Loucy (cell line): Measurements from ENCODE around the gene ZBTB20.

Experiments
- H2AFZ ChIP-seq: fragments of 200-600 bp; sonication (generic); 2 replicates; pipeline ENCODE4 v1.6.0; 2016; ENCODE audit warnings: antibody characterized with exemption, mild to moderate bottlenecking, low read length, moderate library complexity
- H3F3A ChIP-seq: fragments of 200-600 bp; 2 replicates; pipeline ENCODE4 v1.6.0; 2016; ENCODE audit warnings: antibody characterized with exemption, low read depth, mild to moderate bottlenecking
- H3K27me3 ChIP-seq: fragments of 200-600 bp; sonication (generic); 2 replicates; pipeline ENCODE4 v1.6.1; 2014; ENCODE audit warnings: low read length, mild to moderate bottlenecking; ENCODE audit not compliant: insufficient read depth, poor library complexity, severe bottlenecking
- H3K36me3 ChIP-seq: fragments of 200-600 bp; sonication (generic); 2 replicates; pipeline ENCODE4 v1.6.1; 2016; ENCODE audit warnings: low read length; ENCODE audit not compliant: insufficient read depth
- H3K4me1 ChIP-seq: fragments of 200-600 bp; sonication (generic); 2 replicates; pipeline ENCODE4 v1.5.1; 2014; ENCODE audit warnings: low read length, mild to moderate bottlenecking; ENCODE audit not compliant: insufficient read depth, poor library complexity, severe bottlenecking
- H3K4me2 ChIP-seq: fragments of 200-600 bp; sonication (generic); 2 replicates; pipeline ENCODE4 v1.6.0; 2014; ENCODE audit warnings: antibody characterized with exemption, low read length, low read depth, mild to moderate bottlenecking; ENCODE audit not compliant: poor library complexity, severe bottlenecking
- H3K4me3 ChIP-seq: fragments of 200-600 bp; sonication (generic); 2 replicates; pipeline ENCODE4 v1.5.1; 2014; ENCODE audit warnings: low read length, mild to moderate bottlenecking, mixed read lengths; ENCODE audit not compliant: poor library complexity, severe bottlenecking
- H3K79me2 ChIP-seq: fragments of 200-600 bp; sonication (generic); 2 replicates; pipeline ENCODE4 v1.6.1; 2014; ENCODE audit warnings: low read length; ENCODE audit not compliant: insufficient read depth
- H3K9ac ChIP-seq: fragments of 200-600 bp; sonication (generic); 2 replicates; pipeline ENCODE4 v1.6.0; 2014; ENCODE audit warnings: mild to moderate bottlenecking, low read depth, low read length, moderate library complexity; ENCODE audit not compliant: poor library complexity, severe bottlenecking
- H3K9me2 ChIP-seq: fragments of 200-600 bp; sonication (generic); replicated peaks from 2 replicates; pipeline ENCODE4 v1.6.1; 2016; ENCODE audit warnings: low read depth, low read length, mixed read lengths
- H3K9me3 ChIP-seq: fragments of 200-600 bp; sonication (generic); 2 replicates; pipeline ENCODE4 v1.6.1; 2014; ENCODE audit warnings: mild to moderate bottlenecking, antibody characterized with exemption, low read length, low read depth; ENCODE audit not compliant: insufficient read depth
- H4K20me1 ChIP-seq: fragments of 200-600 bp; sonication (generic); 2 replicates; pipeline ENCODE4 v1.6.0; 2014; ENCODE audit warnings: antibody characterized with exemption, low read length, mild to moderate bottlenecking; ENCODE audit not compliant: insufficient read depth, poor library complexity, severe bottlenecking
- CTCF ChIP-seq: fragments of 200-600 bp; sonication (generic); conservative IDR thresholded peaks from 2 replicates; pipeline ENCODE4 v1.5.1; 2014; ENCODE audit warnings: mild to moderate bottlenecking, antibody characterized with exemption, low read length
- EZH2phosphoT487 ChIP-seq: fragments of 200-600 bp; IDR thresholded peaks from 2 replicates; pipeline ENCODE4 v1.6.1; 2018; ENCODE audit warnings: antibody characterized with exemption, mild to moderate bottlenecking, moderate library complexity, borderline replicate concordance

ZBTB20 gene

GRCh38 chr3:114566767-114567166 is 580.3 kb downstream of the ZBTB20 start:
- no peak overlapping the region for H2AFZ ChIP-seq
- H3F3A ChIP-seq, result no peaks in the 10 kb centered on the region
- peak overlapping the region; percentile 28 for H3K4me3 ChIP-seq
- H3K4me1 ChIP-seq, result peaks cover 22% of the 10 kb centered on the region
- no peak overlapping the region for H3K9ac ChIP-seq
- H3K9me3 ChIP-seq, result no peaks in the 10 kb centered on the region
- H3K79me2 ChIP-seq, result no peaks in the 10 kb centered on the region
- no peak for TF ChIP-seq EZH2phosphoT487
- H3K4me2 ChIP-seq, result peak overlapping the region; percentile 62
- no peaks in the 10 kb centered on the region for H3K9me2 ChIP-seq
- no peaks in the 10 kb centered on the region for H4K20me1 ChIP-seq
- no peaks in the 10 kb centered on the region for H3K36me3 ChIP-seq
- no peaks in the 10 kb centered on the region for H3K27me3 ChIP-seq

- Histone ChIP-seq H3K9ac (no peak overlapping the region), H3K9me3 (no peaks in the 10 kb centered on the region)
Measured at GRCh38 chr3:114566162-114566755, 580.8 kb downstream of the ZBTB20 start.

GRCh38 chr3:114565216-114565615 is 581.9 kb downstream of the ZBTB20 start:
- H3K4me3 ChIP-seq, result no peak overlapping the region
- H3K9me2 ChIP-seq, result no peaks in the 10 kb centered on the region
- no peak for TF ChIP-seq CTCF
- H3K4me2 ChIP-seq, result no peak overlapping the region
- no peaks in the 10 kb centered on the region for H3K9me3 ChIP-seq
- H2AFZ ChIP-seq, result no peak overlapping the region
- no peaks in the 10 kb centered on the region for H4K20me1 ChIP-seq
- H3K79me2 ChIP-seq, result no peaks in the 10 kb centered on the region
- no peak overlapping the region for H3K9ac ChIP-seq
- no peaks in the 10 kb centered on the region for H3K27me3 ChIP-seq
- H3K4me1 ChIP-seq, result peaks cover 26% of the 10 kb centered on the region
- H3K36me3 ChIP-seq, result no peaks in the 10 kb centered on the region
- H3F3A ChIP-seq, result no peaks in the 10 kb centered on the region

More at GRCh38 chr3:114566162-114566755, 580.8 kb downstream of the ZBTB20 start:
- no peak for TF ChIP-seq EZH2phosphoT487
- TF ChIP-seq CTCF, result no peak
- Histone ChIP-seq H3K9me2 (no peaks in the 10 kb centered on the region), H3K4me1 (peaks cover 22% of the 10 kb centered on the region), H3F3A (no peaks in the 10 kb centered on the region), H2AFZ (no peak overlapping the region), H3K79me2 (no peaks in the 10 kb centered on the region), H3K4me3 (peak overlapping the region; percentile 28), H3K4me2 (peak overlapping the region; percentile 62), H3K36me3 (no peaks in the 10 kb centered on the region), H4K20me1 (no peaks in the 10 kb centered on the region), H3K27me3 (no peaks in the 10 kb centered on the region)

- Histone ChIP-seq H3K4me3 (no peak overlapping the region), H3K27me3 (no peaks in the 10 kb centered on the region), H4K20me1 (no peaks in the 10 kb centered on the region), H2AFZ (no peak overlapping the region), H3K9me2 (no peaks in the 10 kb centered on the region), H3K79me2 (no peaks in the 10 kb centered on the region), H3K4me2 (no peak overlapping the region), H3K36me3 (no peaks in the 10 kb centered on the region), H3K4me1 (peaks cover 26% of the 10 kb centered on the region), H3K9ac (no peak overlapping the region), H3K9me3 (no peaks in the 10 kb centered on the region), H3F3A (no peaks in the 10 kb centered on the region)
- TF ChIP-seq EZH2phosphoT487 (no peak), CTCF (no peak)
Measured at GRCh38 chr3:114563720-114564119, 583.4 kb downstream of the ZBTB20 start.
